Measurements from ENCODE around the gene BTBD2. TPM values are rescaled to one million over a fixed set of nuclear protein-coding genes. Genes with fewer than 3 reads are reported as not detected.

The BTBD2 gene
- polyA plus RNA-seq, 1 donor (not counting 4 experiments of a cell fraction or from before 2014, with no cell fraction given): 22.3 TPM

DNA sequence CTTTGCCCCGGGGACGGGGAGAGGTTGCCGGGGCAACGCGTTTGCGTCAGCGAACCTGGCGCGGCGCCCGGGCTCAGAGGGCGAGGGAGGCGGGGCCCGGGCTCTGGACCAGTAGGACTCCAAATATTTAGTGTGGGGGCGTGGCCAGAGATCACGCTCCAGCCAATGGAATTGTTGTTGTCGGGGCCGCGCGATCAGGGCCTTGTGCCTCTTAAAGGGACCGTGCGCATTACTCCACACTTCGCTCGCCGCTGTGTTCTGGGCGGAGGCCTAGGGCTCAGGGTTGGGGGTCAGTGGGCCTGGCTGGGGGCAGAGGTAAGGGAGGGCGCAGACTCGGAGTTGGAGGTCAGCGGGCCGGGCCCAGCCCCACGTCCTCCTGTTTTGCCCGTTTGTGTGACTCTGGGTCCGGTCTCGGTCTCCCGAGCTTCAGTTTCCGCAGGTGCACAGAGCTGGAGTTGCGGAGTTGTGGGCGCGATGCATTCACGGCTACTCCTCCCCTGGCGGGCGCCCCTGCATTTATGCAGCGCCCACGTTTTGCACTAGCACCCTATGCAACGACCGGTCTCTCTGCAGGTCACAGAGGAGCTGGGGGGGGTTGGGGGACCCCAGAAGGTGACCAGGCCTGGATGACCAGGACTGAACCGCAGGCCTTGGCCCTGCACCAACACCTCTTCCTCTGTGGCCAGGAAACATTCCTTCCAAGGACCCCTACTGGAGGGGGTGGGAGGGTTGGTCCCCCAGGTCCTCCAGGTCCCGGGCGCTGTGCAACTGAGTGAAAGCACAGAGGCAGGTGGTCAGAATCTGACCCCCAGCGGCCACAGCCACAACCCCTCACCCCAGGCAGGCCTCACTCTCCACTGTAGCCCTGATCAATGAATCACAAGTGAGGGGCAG, 46.2 kb upstream of the BTBD2 start:
- DNase-seq (ENCODE audit: low read depth, low spot score) (no peak), FAIRE-seq (peak; percentile 84)
- Histone ChIP-seq H4K20me1 (ENCODE audit: control insufficient read depth, extremely low read depth, insufficient read depth, low read length) (no peaks in the 10 kb centered on the region), H3K4me3 (ENCODE audit: control insufficient read depth in 2 of 3, extremely low read depth in 1 of 3, insufficient read depth in 2 of 3, low read depth in 1 of 3, low read length in 3 of 3) (peak overlapping the region; percentile 43 to 66 (median 64)), H3K79me2 (ENCODE audit: control insufficient read depth, insufficient read depth, low read length) (no peaks in the 10 kb centered on the region), H3K36me3 (ENCODE audit: control insufficient read depth in 2 of 2, extremely low read depth in 1 of 2, insufficient read depth in 2 of 2, low read length in 2 of 2) (no peaks in the 10 kb centered on the region), H3K27ac (ENCODE audit: control insufficient read depth, insufficient read depth, low read length) (peak overlapping the region; percentile 95), H3K4me1 (ENCODE audit: control insufficient read depth, extremely low read depth, insufficient read depth, low read length) (peaks cover 39% of the 10 kb centered on the region), H3K9me1 (ENCODE audit: control insufficient read depth, extremely low read depth, insufficient read depth, low read length) (no peaks in the 10 kb centered on the region), H3K9me3 (ENCODE audit: control insufficient read depth, low read depth, low read length) (no peaks in the 10 kb centered on the region), H2AFZ (ENCODE audit: control insufficient read depth, low read length) (peak overlapping the region; percentile 68), H3K4me2 (ENCODE audit: control insufficient read depth, extremely low read depth, insufficient read depth, low read depth, low read length) (peak overlapping the region; percentile 96), H3K27me3 (ENCODE audit: control insufficient read depth, extremely low read depth, insufficient read depth, low read length) (no peaks in the 10 kb centered on the region), H3K9ac (ENCODE audit: control insufficient read depth, extremely low read depth, insufficient read depth, low read length) (peak overlapping the region; percentile 90)
- dilution Hi-C loops (cut with MboI; ENCODE audit: extremely low pct_ligation_motif_present, low sequenced_read_pairs): no loop called here
- TF ChIP-seq, protein P1, sequence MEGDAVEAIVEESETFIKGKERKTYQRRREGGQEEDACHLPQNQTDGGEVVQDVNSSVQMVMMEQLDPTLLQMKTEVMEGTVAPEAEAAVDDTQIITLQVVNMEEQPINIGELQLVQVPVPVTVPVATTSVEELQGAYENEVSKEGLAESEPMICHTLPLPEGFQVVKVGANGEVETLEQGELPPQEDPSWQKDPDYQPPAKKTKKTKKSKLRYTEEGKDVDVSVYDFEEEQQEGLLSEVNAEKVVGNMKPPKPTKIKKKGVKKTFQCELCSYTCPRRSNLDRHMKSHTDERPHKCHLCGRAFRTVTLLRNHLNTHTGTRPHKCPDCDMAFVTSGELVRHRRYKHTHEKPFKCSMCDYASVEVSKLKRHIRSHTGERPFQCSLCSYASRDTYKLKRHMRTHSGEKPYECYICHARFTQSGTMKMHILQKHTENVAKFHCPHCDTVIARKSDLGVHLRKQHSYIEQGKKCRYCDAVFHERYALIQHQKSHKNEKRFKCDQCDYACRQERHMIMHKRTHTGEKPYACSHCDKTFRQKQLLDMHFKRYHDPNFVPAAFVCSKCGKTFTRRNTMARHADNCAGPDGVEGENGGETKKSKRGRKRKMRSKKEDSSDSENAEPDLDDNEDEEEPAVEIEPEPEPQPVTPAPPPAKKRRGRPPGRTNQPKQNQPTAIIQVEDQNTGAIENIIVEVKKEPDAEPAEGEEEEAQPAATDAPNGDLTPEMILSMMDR (optimal IDR thresholded peaks at IDR 0.05 in 1 of 3, IDR thresholded peaks at IDR 0.05 in 1 of 3, conservative IDR thresholded peaks at IDR 0.05 in 1 of 3; ENCODE audit: extremely low read depth in 1 of 3, insufficient read depth in 2 of 3, low read length in 3 of 3): no peak
- TF ChIP-seq EZH2 (IDR thresholded peaks at IDR 0.05; ENCODE audit: low read length): no peak

DNA sequence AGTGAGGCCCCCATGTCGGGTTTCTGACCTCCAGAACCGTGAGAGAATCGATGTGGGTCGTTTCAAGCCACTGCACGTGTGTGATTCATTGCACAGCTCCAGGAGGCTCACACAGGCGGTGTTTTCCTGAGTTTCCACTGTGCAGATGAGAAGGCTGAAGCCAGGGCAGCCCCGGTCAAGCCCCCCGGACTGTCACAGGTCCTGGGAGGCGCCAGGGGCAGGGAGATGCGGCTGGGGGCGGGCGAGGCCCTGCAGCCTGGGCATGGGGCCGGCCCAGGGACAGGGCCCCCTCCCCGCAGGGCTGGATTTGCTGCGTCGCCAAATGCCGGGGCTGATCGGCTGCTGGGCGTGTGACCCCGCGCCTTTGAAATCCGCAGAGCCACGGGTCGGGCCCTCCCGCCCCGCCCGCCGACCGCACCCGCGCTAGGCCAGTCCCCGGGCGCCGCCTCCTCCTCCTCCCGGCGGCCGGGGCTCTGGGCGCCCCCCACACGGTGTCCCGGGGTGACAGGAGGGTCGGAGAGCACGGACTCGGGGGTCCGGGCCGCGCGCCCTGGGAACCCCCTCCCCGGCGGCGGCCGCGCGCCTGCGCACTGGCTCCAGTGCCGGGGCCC, 45.5 kb upstream of the BTBD2 start:
- peak overlapping the region; percentile 95 for H3K27ac ChIP-seq (ENCODE audit: control insufficient read depth, insufficient read depth, low read length)
- DNase-seq (ENCODE audit: low read depth, low spot score) (no peak), FAIRE-seq (no peak)
- H3K4me2 ChIP-seq (ENCODE audit: control insufficient read depth, extremely low read depth, insufficient read depth, low read depth, low read length): peak overlapping the region; percentile 96
- H3K4me1 ChIP-seq (ENCODE audit: control insufficient read depth, extremely low read depth, insufficient read depth, low read length): peaks cover 44% of the 10 kb centered on the region
- no peaks in the 10 kb centered on the region for H3K9me3 ChIP-seq (ENCODE audit: control insufficient read depth, low read depth, low read length)
- H2AFZ ChIP-seq (ENCODE audit: control insufficient read depth, low read length): no peak overlapping the region
- H3K27me3 ChIP-seq (ENCODE audit: control insufficient read depth, extremely low read depth, insufficient read depth, low read length): no peaks in the 10 kb centered on the region
- no peaks in the 10 kb centered on the region for H3K36me3 ChIP-seq (ENCODE audit: control insufficient read depth in 2 of 2, extremely low read depth in 1 of 2, insufficient read depth in 2 of 2, low read length in 2 of 2)
- H3K9me1 ChIP-seq (ENCODE audit: control insufficient read depth, extremely low read depth, insufficient read depth, low read length): no peaks in the 10 kb centered on the region
- peak overlapping the region; percentile 43 to 72 (median 64) for H3K4me3 ChIP-seq (ENCODE audit: control insufficient read depth in 2 of 3, extremely low read depth in 1 of 3, insufficient read depth in 2 of 3, low read depth in 1 of 3, low read length in 3 of 3)
- H3K9ac ChIP-seq (ENCODE audit: control insufficient read depth, extremely low read depth, insufficient read depth, low read length): peak overlapping the region; percentile 90
- dilution Hi-C loops (cut with MboI; ENCODE audit: extremely low pct_ligation_motif_present, low sequenced_read_pairs): no loop called here
- TF ChIP-seq EZH2 (IDR thresholded peaks at IDR 0.05; ENCODE audit: low read length): no peak
- TF ChIP-seq, protein P1 (optimal IDR thresholded peaks at IDR 0.05 in 1 of 3, IDR thresholded peaks at IDR 0.05 in 1 of 3, conservative IDR thresholded peaks at IDR 0.05 in 1 of 3; ENCODE audit: extremely low read depth in 1 of 3, insufficient read depth in 2 of 3, low read length in 3 of 3): no peak
- H4K20me1 ChIP-seq (ENCODE audit: control insufficient read depth, extremely low read depth, insufficient read depth, low read length): no peaks in the 10 kb centered on the region
- no peaks in the 10 kb centered on the region for H3K79me2 ChIP-seq (ENCODE audit: control insufficient read depth, insufficient read depth, low read length)
